Muscle layer of duodenum (tissue), 2 donors: ENCODE measurements around the gene ABCG5.

Experiments
- H3K27ac ChIP-seq: one replicate; pipeline ENCODE4 v1.7.0; 2013; ENCODE audit warnings: mild to moderate bottlenecking, low read length
- H3K27me3 ChIP-seq: one replicate; pipeline ENCODE4 v1.7.0; 2013; ENCODE audit warnings: low read depth, mild to moderate bottlenecking, control low read depth, low read length
- H3K36me3 ChIP-seq, 2 donors: one replicate each; pipeline ENCODE4 v1.7.0; 2013; ENCODE audit warnings: low read length in 2 of 2, control low read depth in 1 of 2, mild to moderate bottlenecking in 1 of 2; ENCODE audit not compliant: insufficient read depth in 2 of 2, control insufficient read depth in 1 of 2
- H3K4me1 ChIP-seq, 2 donors: one replicate each; pipeline ENCODE4 v1.7.0; 2013; ENCODE audit warnings: low read length in 2 of 2, mild to moderate bottlenecking in 2 of 2, control low read depth in 1 of 2, moderate library complexity in 1 of 2; ENCODE audit not compliant: insufficient read depth in 2 of 2, control insufficient read depth in 1 of 2
- H3K4me3 ChIP-seq, 2 donors: one replicate each; pipeline ENCODE4 v1.7.0; 2013; ENCODE audit warnings: low read length in 2 of 2, low read depth in 1 of 2, mild to moderate bottlenecking in 1 of 2
- H3K9me3 ChIP-seq, 2 donors: one replicate each; pipeline ENCODE4 v1.7.0; 2013; ENCODE audit warnings: low read length in 2 of 2, control low read depth in 1 of 2, mild to moderate bottlenecking in 1 of 2; ENCODE audit not compliant: control insufficient read depth in 1 of 2
- donor health status: healthy.

Gene ABCG5

GRCh38 chr2:43840965-43841364 lies 2.3 kb upstream of the ABCG5 start:
- no peaks in the 10 kb centered on the region for H3K27me3 ChIP-seq
- no peak overlapping the region for H3K4me3 ChIP-seq
- H3K27ac ChIP-seq = no peak overlapping the region
- H3K9me3 ChIP-seq = no peaks in the 10 kb centered on the region
- H3K36me3 ChIP-seq = no peaks in the 10 kb centered on the region
- no peaks in the 10 kb centered on the region for H3K4me1 ChIP-seq

- no peaks in the 10 kb centered on the region for H3K9me3 ChIP-seq
- H3K4me1 ChIP-seq = no peaks in the 10 kb centered on the region
- no peak overlapping the region for H3K27ac ChIP-seq
- no peak overlapping the region for H3K4me3 ChIP-seq
- H3K27me3 ChIP-seq = no peaks in the 10 kb centered on the region
- no peaks in the 10 kb centered on the region for H3K36me3 ChIP-seq
Measured at GRCh38 chr2:43839776-43840564, 1.3 kb upstream of the ABCG5 start.

- no peaks in the 10 kb centered on the region for H3K36me3 ChIP-seq
- no peaks in the 10 kb centered on the region for H3K9me3 ChIP-seq
- no peaks in the 10 kb centered on the region for H3K27me3 ChIP-seq
- no peak overlapping the region for H3K27ac ChIP-seq
- H3K4me3 ChIP-seq = no peak overlapping the region
- no peaks in the 10 kb centered on the region for H3K4me1 ChIP-seq
Measured at GRCh38 chr2:43837831-43838559, 644 bp downstream of the ABCG5 start.

- Histone ChIP-seq H3K4me1 (no peaks in the 10 kb centered on the region), H3K4me3 (no peak overlapping the region), H3K9me3 (no peaks in the 10 kb centered on the region), H3K27ac (no peak overlapping the region), H3K36me3 (no peaks in the 10 kb centered on the region), H3K27me3 (peaks cover 5% of the 10 kb centered on the region)
Measured at GRCh38 chr2:43837033-43837432, 1.6 kb downstream of the ABCG5 start.

- Histone ChIP-seq H3K36me3 (no peaks in the 10 kb centered on the region), H3K9me3 (no peaks in the 10 kb centered on the region), H3K4me1 (no peaks in the 10 kb centered on the region), H3K27ac (no peak overlapping the region), H3K27me3 (peaks cover 12% of the 10 kb centered on the region), H3K4me3 (peak overlapping the region in 1 of 2 donors; percentile 16)
Measured at GRCh38 chr2:43832457-43832856, 6.2 kb downstream of the ABCG5 start.

GRCh38 chr2:43831543-43832294 lies 6.9 kb downstream of the ABCG5 start:
- H3K4me1 ChIP-seq = no peaks in the 10 kb centered on the region
- peaks cover 12% of the 10 kb centered on the region for H3K27me3 ChIP-seq
- H3K4me3 ChIP-seq = peak overlapping the region in 1 of 2 donors; percentile 16
- no peaks in the 10 kb centered on the region for H3K36me3 ChIP-seq
- no peak overlapping the region for H3K27ac ChIP-seq
- H3K9me3 ChIP-seq = no peaks in the 10 kb centered on the region

- no peaks in the 10 kb centered on the region for H3K9me3 ChIP-seq
- no peak overlapping the region for H3K4me3 ChIP-seq
- no peak overlapping the region for H3K27ac ChIP-seq
- H3K4me1 ChIP-seq = no peaks in the 10 kb centered on the region
- H3K36me3 ChIP-seq = no peaks in the 10 kb centered on the region
- H3K27me3 ChIP-seq = peaks cover 6% of the 10 kb centered on the region
Measured at GRCh38 chr2:43826305-43827250, 12.1 kb downstream of the ABCG5 start.

GRCh38 chr2:43825841-43826240 lies 12.8 kb downstream of the ABCG5 start:
- Histone ChIP-seq H3K36me3 (no peaks in the 10 kb centered on the region), H3K4me3 (no peak overlapping the region), H3K9me3 (no peaks in the 10 kb centered on the region), H3K27me3 (peaks cover 6% of the 10 kb centered on the region), H3K27ac (no peak overlapping the region), H3K4me1 (no peaks in the 10 kb centered on the region)

- Histone ChIP-seq H3K36me3 (no peaks in the 10 kb centered on the region), H3K27me3 (peaks cover 6% of the 10 kb centered on the region), H3K4me3 (no peak overlapping the region), H3K9me3 (no peaks in the 10 kb centered on the region), H3K4me1 (no peaks in the 10 kb centered on the region), H3K27ac (no peak overlapping the region)
Measured at GRCh38 chr2:43824951-43825493, 13.6 kb downstream of the ABCG5 start.

- no peak overlapping the region for H3K27ac ChIP-seq
- no peak overlapping the region for H3K4me3 ChIP-seq
- peaks cover 2% of the 10 kb centered on the region for H3K27me3 ChIP-seq
- H3K36me3 ChIP-seq = no peaks in the 10 kb centered on the region
- no peaks in the 10 kb centered on the region for H3K4me1 ChIP-seq
- no peaks in the 10 kb centered on the region for H3K9me3 ChIP-seq
Measured at GRCh38 chr2:43824512-43824911, 14.1 kb downstream of the ABCG5 start.
